Hepatocyte (in vitro differentiated cells): Measurements from ENCODE around the gene PIK3CA. TPM values are rescaled to one million over a fixed set of nuclear protein-coding genes. Genes with fewer than 3 reads are reported as not detected.

Experiments used
- DNase-seq: peaks from one replicate; pipeline ENCODE4 v3.0.0-alpha.2; 2016; ENCODE audit warnings: low spot score
- H2AFZ ChIP-seq: fragments of 200-600 bp; sonication (generic); 2 replicates; pipeline ENCODE4 v1.6.0; 2016; ENCODE audit warnings: antibody characterized with exemption, mild to moderate bottlenecking
- H3K27ac ChIP-seq: fragments of 200-600 bp; sonication (generic); 2 replicates; pipeline ENCODE4 v1.5.1; 2016; ENCODE audit warnings: mild to moderate bottlenecking
- H3K27me3 ChIP-seq: fragments of 200-600 bp; sonication (generic); 2 replicates; pipeline ENCODE4 v1.6.1; 2016
- H3K36me3 ChIP-seq: fragments of 200-600 bp; sonication (generic); replicated peaks from 2 replicates; pipeline ENCODE4 v1.5.1; 2016; ENCODE audit warnings: low read depth; ENCODE audit not compliant: insufficient read depth
- H3K4me1 ChIP-seq: fragments of 200-600 bp; sonication (generic); 2 replicates; pipeline ENCODE4 v1.5.1; 2016; ENCODE audit warnings: mild to moderate bottlenecking, moderate library complexity; ENCODE audit not compliant: insufficient read depth
- H3K4me2 ChIP-seq: fragments of 200-600 bp; sonication (generic); 2 replicates; pipeline ENCODE4 v1.6.0; 2016
- H3K4me3 ChIP-seq: fragments of 200-600 bp; sonication (generic); 2 replicates; pipeline ENCODE4 v1.5.1; 2016; ENCODE audit warnings: mild to moderate bottlenecking
- H3K79me2 ChIP-seq: fragments of 200-600 bp; sonication (generic); 2 replicates; pipeline ENCODE4 v1.6.0; 2017; ENCODE audit warnings: mild to moderate bottlenecking
- H3K9me2 ChIP-seq: fragments of 200-600 bp; sonication (generic); replicated peaks from 2 replicates; pipeline ENCODE4 v1.6.0; 2017; ENCODE audit warnings: mild to moderate bottlenecking; ENCODE audit not compliant: insufficient read depth
- H3K9me3 ChIP-seq: fragments of 200-600 bp; sonication (generic); 2 replicates; pipeline ENCODE4 v1.5.1; 2016; ENCODE audit warnings: low read depth, mild to moderate bottlenecking
- H4K20me1 ChIP-seq: fragments of 200-600 bp; sonication (generic); 2 replicates; pipeline ENCODE4 v1.6.0; 2016; ENCODE audit warnings: mild to moderate bottlenecking; ENCODE audit not compliant: insufficient read depth, poor library complexity, severe bottlenecking
- EZH2 ChIP-seq: fragments of 200-600 bp; sonication (generic); IDR thresholded peaks from 2 replicates; pipeline ENCODE4 v1.6.1; 2016; ENCODE audit warnings: antibody characterized with exemption, mild to moderate bottlenecking, borderline replicate concordance
- EZH2phosphoT487 ChIP-seq: fragments of 200-600 bp; sonication (generic); IDR thresholded peaks from one replicate; pipeline ENCODE4 v1.6.1; 2018; ENCODE audit warnings: antibody characterized with exemption, mild to moderate bottlenecking, low read depth, moderate library complexity; ENCODE audit not compliant: unreplicated experiment, severe bottlenecking
- WGBS: methylation state at CpG from one replicate; pipeline ENCODE4 v1.1.6; 2016; ENCODE audit warnings: low lambda C conversion rate; ENCODE audit errors: missing lambda C conversion rate; 5-methylcytosine and 5-hydroxymethylcytosine counted together
- polyA plus RNA-seq: library from polyadenylated mRNA; unstranded; fragments of >200 nt; fragmentation: Nextera tagmentation; extraction: Ambion mirVana; gene quantifications from 2 replicates; pipeline ENCODE4 v1.2.1, GENCODE V29; 2016
- total RNA-seq: library from RNA; depleted of rRNA; stranded (reverse); fragments of >200 nt; gene quantifications from 2 replicates; pipeline ENCODE4 v1.2.3, GENCODE V29; 2014
- TF ChIP-seq, protein P1 (sequence below): fragments of 200-600 bp; sonication (generic); IDR thresholded peaks from 2 replicates; pipeline ENCODE4 v1.5.1; 2016; ENCODE audit warnings: antibody characterized with exemption, mild to moderate bottlenecking; ENCODE audit not compliant: poor library complexity

PIK3CA gene
- total and polyA plus RNA-seq, 2 experiments from 2014 or later = 5.9 to 21.0 TPM

DNA sequence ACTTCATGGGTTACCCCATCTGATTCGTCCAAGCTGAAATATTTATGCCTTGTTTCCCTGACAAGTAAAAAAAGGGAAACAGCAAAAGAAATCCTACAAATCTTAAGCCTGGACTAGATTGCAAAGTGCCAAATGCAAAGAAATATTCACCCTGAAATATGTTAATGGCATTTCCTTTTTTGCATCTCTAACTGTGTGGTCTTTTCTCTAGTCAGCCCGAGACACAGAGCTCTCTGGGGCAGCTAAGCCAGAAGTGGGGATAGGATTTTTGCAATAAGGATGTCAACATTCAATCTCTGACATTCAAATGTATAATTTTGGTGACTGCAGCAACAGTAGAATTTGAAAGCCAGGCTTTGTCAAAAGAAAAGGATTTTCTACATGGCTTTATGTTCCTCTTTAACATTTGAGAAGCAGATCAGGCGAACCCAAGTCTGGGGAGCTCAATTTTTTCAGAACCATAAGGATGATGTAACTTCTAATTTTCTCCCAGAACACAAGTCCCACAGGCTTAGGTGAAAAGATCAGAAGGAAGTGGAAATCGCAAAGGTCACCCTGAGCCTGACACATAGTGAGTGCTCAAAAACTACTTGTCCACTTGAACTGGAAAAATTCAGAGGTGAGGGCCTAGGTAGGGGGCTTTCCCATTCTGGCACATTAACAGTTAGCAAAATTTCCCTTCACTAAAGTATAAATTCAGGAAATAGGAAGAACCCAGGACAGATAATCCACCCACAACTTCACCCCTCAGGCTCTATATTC is 131.0 kb downstream of the PIK3CA start:
- Histone ChIP-seq H3K9me3 (no peaks in the 10 kb centered on the region), H3K27me3 (no peaks in the 10 kb centered on the region), H4K20me1 (no peaks in the 10 kb centered on the region), H3K9me2 (no peaks in the 10 kb centered on the region), H3K79me2 (no peaks in the 10 kb centered on the region), H3K4me2 (no peak overlapping the region), H3K27ac (no peak overlapping the region), H2AFZ (no peak overlapping the region), H3K4me3 (no peak overlapping the region), H3K36me3 (no peaks in the 10 kb centered on the region), H3K4me1 (no peaks in the 10 kb centered on the region)
- 74% methylated on average over 4 of the region's 4 CpGs for WGBS
- no peak for TF ChIP-seq EZH2phosphoT487
- TF ChIP-seq, protein P1, sequence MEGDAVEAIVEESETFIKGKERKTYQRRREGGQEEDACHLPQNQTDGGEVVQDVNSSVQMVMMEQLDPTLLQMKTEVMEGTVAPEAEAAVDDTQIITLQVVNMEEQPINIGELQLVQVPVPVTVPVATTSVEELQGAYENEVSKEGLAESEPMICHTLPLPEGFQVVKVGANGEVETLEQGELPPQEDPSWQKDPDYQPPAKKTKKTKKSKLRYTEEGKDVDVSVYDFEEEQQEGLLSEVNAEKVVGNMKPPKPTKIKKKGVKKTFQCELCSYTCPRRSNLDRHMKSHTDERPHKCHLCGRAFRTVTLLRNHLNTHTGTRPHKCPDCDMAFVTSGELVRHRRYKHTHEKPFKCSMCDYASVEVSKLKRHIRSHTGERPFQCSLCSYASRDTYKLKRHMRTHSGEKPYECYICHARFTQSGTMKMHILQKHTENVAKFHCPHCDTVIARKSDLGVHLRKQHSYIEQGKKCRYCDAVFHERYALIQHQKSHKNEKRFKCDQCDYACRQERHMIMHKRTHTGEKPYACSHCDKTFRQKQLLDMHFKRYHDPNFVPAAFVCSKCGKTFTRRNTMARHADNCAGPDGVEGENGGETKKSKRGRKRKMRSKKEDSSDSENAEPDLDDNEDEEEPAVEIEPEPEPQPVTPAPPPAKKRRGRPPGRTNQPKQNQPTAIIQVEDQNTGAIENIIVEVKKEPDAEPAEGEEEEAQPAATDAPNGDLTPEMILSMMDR = no peak
- TF ChIP-seq EZH2 = no peak
- DNase-seq = no peak

DNA sequence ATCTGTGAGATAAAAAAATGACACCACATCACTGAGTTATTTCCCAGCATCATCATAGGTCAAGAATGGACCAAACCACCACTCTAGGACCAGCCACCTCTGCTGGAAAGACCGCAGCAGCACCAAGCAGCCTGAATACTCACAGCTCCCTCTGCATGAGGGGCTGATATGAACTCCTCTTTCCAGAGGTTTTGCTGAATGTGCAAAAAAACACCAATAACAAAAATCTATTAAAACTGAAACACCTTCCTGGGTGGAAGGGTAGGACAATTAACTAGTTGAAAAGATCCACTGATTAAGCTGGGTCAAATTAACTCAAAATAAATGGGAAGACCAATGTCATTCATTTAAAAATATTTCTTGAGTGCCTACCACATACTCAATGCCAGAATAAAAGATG is 131.7 kb downstream of the PIK3CA start:
- Histone ChIP-seq H3K4me3 (no peak overlapping the region), H3K9me2 (no peaks in the 10 kb centered on the region), H3K4me1 (no peaks in the 10 kb centered on the region), H3K4me2 (no peak overlapping the region), H4K20me1 (no peaks in the 10 kb centered on the region), H2AFZ (no peak overlapping the region), H3K9me3 (no peaks in the 10 kb centered on the region), H3K79me2 (no peaks in the 10 kb centered on the region), H3K27ac (no peak overlapping the region), H3K36me3 (no peaks in the 10 kb centered on the region), H3K27me3 (no peaks in the 10 kb centered on the region)
- TF ChIP-seq, protein P1 = no peak
- TF ChIP-seq EZH2 = no peak
- no peak for TF ChIP-seq EZH2phosphoT487
- WGBS = 91% methylated on average over 1 of the region's 1 CpG
- DNase-seq = no peak

GRCh38 chr3:179281825-179282224 is 133.7 kb downstream of the PIK3CA start:
- Histone ChIP-seq H3K27ac (no peak overlapping the region), H3K9me2 (no peaks in the 10 kb centered on the region), H3K36me3 (no peaks in the 10 kb centered on the region), H3K4me1 (no peaks in the 10 kb centered on the region), H3K79me2 (no peaks in the 10 kb centered on the region), H3K4me3 (no peak overlapping the region), H4K20me1 (no peaks in the 10 kb centered on the region), H3K4me2 (no peak overlapping the region), H3K9me3 (no peaks in the 10 kb centered on the region), H3K27me3 (no peaks in the 10 kb centered on the region), H2AFZ (no peak overlapping the region)
- DNase-seq = no peak
- 77% methylated on average over 3 of the region's 3 CpGs for WGBS
- TF ChIP-seq EZH2 (no peak), EZH2phosphoT487 (no peak)
- TF ChIP-seq, protein P1 = no peak
